Endothelial cell of umbilical vein (primary cell): ENCODE measurements around the gene RFX2. TPM values are rescaled to one million over a fixed set of nuclear protein-coding genes. Genes with fewer than 3 reads are reported as not detected.

Source experiments
- BruUV-seq: library from RNA; stranded (reverse); fragments of 400-500 nt; replicated peaks from 2 replicates; lab custom pipeline; 2021; lab: Mats Ljungman, UMichigan
- CTCF ChIA-PET: fragments of 300-600, 350-600 bp; sonication (Branson Sonifier 250); formaldehyde crosslinking; loops from one replicate; lab custom pipeline; 2021; ENCODE audit warnings: antibody characterized with exemption, inconsistent platforms; lab: Charles Lee
- POLR2A ChIA-PET: fragments of 300-600, 350-600 bp; sonication (Branson Sonifier 250); formaldehyde crosslinking; loops from one replicate; lab custom pipeline; 2021; ENCODE audit warnings: antibody characterized with exemption, inconsistent platforms; lab: Charles Lee
- DNase-seq: peaks from one replicate; pipeline ENCODE4 v3.0.0-alpha.2; 2011; ENCODE audit warnings: low read depth, low spot score
- FAIRE-seq: peaks from 2 replicates; lab custom pipeline; 2011; peaks lifted over from hg19 to GRCh38; lab: Jason Lieb, UNC
- H2AFZ ChIP-seq: 2 replicates; pipeline ENCODE4 v1.6.0; 2012; ENCODE audit warnings: low read depth, low read length, control low read depth, inconsistent platforms
- H3K27ac ChIP-seq: 2 replicates; pipeline ENCODE4 v1.5.1; 2011; ENCODE audit warnings: low read depth, mild to moderate bottlenecking, control low read depth, low read length, moderate library complexity; ENCODE audit not compliant: insufficient read depth
- H3K27me3 ChIP-seq, 2 experiments: 2 replicates each; pipeline versions ENCODE4 v1.6.0 to v1.6.1; 2011; ENCODE audit warnings: low read length in 2 of 2, mixed read lengths in 1 of 2; ENCODE audit not compliant: control insufficient read depth in 2 of 2, insufficient read depth in 2 of 2
- H3K36me3 ChIP-seq, 2 experiments: 2 replicates in 1 of 2; 3 replicates in 1 of 2; pipeline ENCODE4 v1.5.1; 2011; ENCODE audit warnings: low read length in 2 of 2, mild to moderate bottlenecking in 1 of 2, moderate library complexity in 1 of 2; ENCODE audit not compliant: control insufficient read depth in 2 of 2, insufficient read depth in 2 of 2; ENCODE audit errors: extremely low read depth in 1 of 2
- H3K4me1 ChIP-seq: 3 replicates; pipeline ENCODE4 v1.5.1; 2011; ENCODE audit warnings: mild to moderate bottlenecking, low read length; ENCODE audit not compliant: control insufficient read depth, insufficient read depth; ENCODE audit errors: extremely low read depth
- H3K4me2 ChIP-seq: 2 replicates; pipeline ENCODE4 v1.6.1; 2011; ENCODE audit warnings: low read length, control low read depth, mixed read lengths; ENCODE audit not compliant: insufficient read depth
- H3K4me3 ChIP-seq, 3 experiments: fragments of 200-600 bp in 1 of 3; sonication (generic), shearing (Covaris generic) in 1 of 3; replicated peaks in 1 of 3; 2 replicates each; pipeline ENCODE4 v1.5.1; 2011 to 2016; ENCODE audit warnings: control low read depth in 3 of 3, low read length in 3 of 3, mild to moderate bottlenecking in 2 of 3, inconsistent platforms in 1 of 3, low read depth in 1 of 3, moderate library complexity in 1 of 3; ENCODE audit not compliant: insufficient read depth in 1 of 3
- H3K79me2 ChIP-seq: 2 replicates; pipeline ENCODE4 v1.6.0; 2012; ENCODE audit warnings: low read length, inconsistent platforms; ENCODE audit not compliant: control insufficient read depth, insufficient read depth
- H3K9ac ChIP-seq: replicated peaks from 2 replicates; pipeline ENCODE3; 2011; ENCODE audit warnings: low read length, control low read depth; ENCODE audit not compliant: insufficient read depth; ENCODE audit errors: extremely low read depth
- H3K9me1 ChIP-seq: replicated peaks from 3 replicates; pipeline ENCODE4 v1.6.0; 2011; ENCODE audit warnings: mild to moderate bottlenecking, low read length; ENCODE audit not compliant: control insufficient read depth, insufficient read depth; ENCODE audit errors: extremely low read depth
- H3K9me3 ChIP-seq: replicated peaks from 2 replicates; pipeline ENCODE4 v1.5.1; 2012; ENCODE audit warnings: low read length, inconsistent platforms; ENCODE audit not compliant: control insufficient read depth, insufficient read depth
- H4K20me1 ChIP-seq: replicated peaks from 2 replicates; pipeline ENCODE3; 2011; ENCODE audit warnings: mild to moderate bottlenecking, low read length; ENCODE audit not compliant: control insufficient read depth, insufficient read depth; ENCODE audit errors: extremely low read depth
- CTCF ChIP-seq, 2 donors: IDR thresholded peaks; 1 replicate in 1 of 2; 2 replicates in 1 of 2; pipeline ENCODE4 v1.5.1; 2011; ENCODE audit warnings: low read length in 2 of 2, mild to moderate bottlenecking in 2 of 2, moderate library complexity in 2 of 2, control low read depth in 1 of 2, inconsistent platforms in 1 of 2, low read depth in 1 of 2; ENCODE audit not compliant: insufficient read depth in 1 of 2; ENCODE audit errors: extremely low read depth in 1 of 2
- EZH2 ChIP-seq: IDR thresholded peaks from 2 replicates; pipeline ENCODE4 v1.6.1; 2012; ENCODE audit warnings: borderline replicate concordance, low read depth, mild to moderate bottlenecking, moderate library complexity, low read length, inconsistent platforms; ENCODE audit not compliant: severe bottlenecking
- FOS ChIP-seq: IDR thresholded peaks from 2 replicates; pipeline ENCODE4 v1.6.1; 2011; ENCODE audit warnings: mild to moderate bottlenecking, low read length, moderate library complexity, borderline replicate concordance; ENCODE audit not compliant: insufficient read depth
- GATA2 ChIP-seq: IDR thresholded peaks from 2 replicates; pipeline ENCODE4 v1.7.0; 2011; ENCODE audit warnings: low read depth, mild to moderate bottlenecking, moderate library complexity, mixed read lengths, low read length; ENCODE audit not compliant: insufficient read length, insufficient read depth
- JUN ChIP-seq: IDR thresholded peaks from 2 replicates; pipeline ENCODE4 v1.6.1; 2011; ENCODE audit warnings: borderline replicate concordance, low read depth; ENCODE audit not compliant: insufficient read length, insufficient read depth
- MAX ChIP-seq: IDR thresholded peaks from 2 replicates; pipeline ENCODE4 v1.6.1; 2011; ENCODE audit not compliant: insufficient read depth, insufficient read length
- MYC ChIP-seq: IDR thresholded peaks from one replicate; pipeline ENCODE4 v1.6.1; 2011; ENCODE audit warnings: mild to moderate bottlenecking, low read depth, low read length
- POLR2A ChIP-seq: IDR thresholded peaks from 2 replicates; pipeline ENCODE4 v1.6.1; 2012; ENCODE audit warnings: low read depth, mild to moderate bottlenecking, control low read depth, low read length
- POLR2AphosphoS5 ChIP-seq: IDR thresholded peaks from 2 replicates; pipeline ENCODE4 v1.6.1; 2012; ENCODE audit warnings: low read depth, mild to moderate bottlenecking, control low read depth, low read length, moderate library complexity; ENCODE audit not compliant: insufficient read depth
- dilution Hi-C: fragments of 300-500 bp; cut with MboI; formaldehyde crosslinking; loops from one replicate; pipeline ENCODE4 v1.15.0; 2019; ENCODE audit warnings: low sequenced_read_pairs; ENCODE audit not compliant: extremely low pct_ligation_motif_present
- intact Hi-C: fragments of 100-400 bp; cut with micrococcal nuclease; formaldehyde crosslinking; loops from one replicate; pipeline ENCODE4 v1.10.0; 2022
- polyA plus RNA-seq, 4 experiments: library from polyadenylated mRNA; depleted of rRNA in 3 of 4; stranded (reverse) in 3 of 4; unstranded in 1 of 4; fragments of >200 nt; gene quantifications; 2 replicates each; pipeline versions ENCODE4 v1.2.1 to v1.2.3, GENCODE V29; 2011 to 2012; ENCODE audit warnings: missing spikeins in 1 of 4
- total RNA-seq: library from RNA; stranded (reverse); gene quantifications from 2 replicates; pipeline ENCODE4 v1.2.3, GENCODE V29; 2021

RFX2 gene
- total and polyA plus RNA-seq, 2 donors (not counting 3 experiments of a cell fraction or from before 2014, with no cell fraction given), result 16.1 to 19.0 TPM

GRCh38 chr19:6056282-6056741, 54.0 kb downstream of the RFX2 start:
- no peak overlapping the region for H3K4me3 ChIP-seq
- peak overlapping the region; percentile 2 for H2AFZ ChIP-seq
- peak overlapping the region; percentile 13 for H3K4me2 ChIP-seq
- peak overlapping the region; percentile 85 for H3K9ac ChIP-seq
- FAIRE-seq, result peak; percentile 35
- H3K27me3 ChIP-seq, result no peaks in the 10 kb centered on the region
- ChIA-PET POLR2A (no interaction called here), CTCF (interaction anchor here (1.3 to 2.1 kb wide), 5 partner anchors 8 to 69 kb away, joined by 4 to 31 read pairs (median 5); no protein-coding TSS in a partner anchor)
- no peaks in the 10 kb centered on the region for H3K9me1 ChIP-seq
- no peaks in the 10 kb centered on the region for H3K36me3 ChIP-seq
- intact Hi-C loops (no loop called here), dilution Hi-C loops (no loop called here)
- no TSS peak for BruUV-seq
- H3K9me3 ChIP-seq, result no peaks in the 10 kb centered on the region
- peak overlapping the region; percentile 97 for H3K27ac ChIP-seq
- no peaks in the 10 kb centered on the region for H3K79me2 ChIP-seq
- TF ChIP-seq POLR2AphosphoS5 (no peak), GATA2 (no peak), FOS (no peak), MAX (no peak), POLR2A (no peak), MYC (no peak), EZH2 (no peak), JUN (no peak), CTCF (IDR thresholded peaks at IDR 0.05; ENCODE audit: extremely low read depth in 1 of 2, insufficient read depth in 1 of 2, low read depth in 1 of 2, low read length in 2 of 2) (no peak)
- no peaks in the 10 kb centered on the region for H4K20me1 ChIP-seq
- H3K4me1 ChIP-seq, result peaks cover 36% of the 10 kb centered on the region
- no peak for DNase-seq
